HG02610 (cell line): ENCODE data around the gene KRT75.

ENCODE experiments used
- ATAC-seq: cut with Tn5 transposase; IDR thresholded peaks from one replicate; pipeline ENCODE4 v1.9.1; 2021; ENCODE audit warnings: mild to moderate bottlenecking, moderate library complexity; ENCODE audit not compliant: unreplicated experiment

The KRT75 gene

DNA sequence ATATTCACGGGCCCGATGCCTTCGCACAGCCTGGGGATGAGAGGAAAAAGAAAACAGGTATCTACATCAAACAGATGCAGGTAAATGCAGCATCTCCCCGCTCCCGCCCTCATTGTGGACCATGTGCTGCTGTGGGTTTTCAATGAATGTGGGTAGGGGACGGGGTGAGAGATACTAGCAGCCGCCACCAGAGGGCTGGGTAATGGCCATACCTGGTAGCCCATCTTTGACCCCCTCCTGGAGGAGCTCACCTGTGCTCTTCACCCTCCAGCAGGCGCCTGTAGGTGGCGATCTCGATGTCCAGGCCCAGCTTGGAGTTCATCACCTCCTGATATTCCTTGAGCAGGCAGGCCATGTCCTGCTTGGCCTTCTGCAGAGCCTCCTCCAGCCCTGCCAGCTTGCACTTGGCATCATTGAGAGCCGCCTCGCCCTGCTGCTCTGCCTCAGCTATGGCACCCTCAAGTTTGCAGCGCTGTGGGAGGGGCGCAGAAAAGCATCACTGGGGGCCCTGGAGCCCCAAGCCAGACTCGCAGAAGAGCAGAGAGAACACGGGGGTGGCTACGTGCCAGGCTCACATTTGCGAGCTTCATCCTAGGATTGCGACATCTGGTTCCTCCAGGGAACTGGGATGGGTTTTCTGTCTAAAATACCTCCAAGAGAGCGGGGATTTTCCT is 38.3 kb downstream of the KRT75 start:
- ATAC-seq: no peak

- no peak for ATAC-seq
Observed at GRCh38 chr12:52394836-52395405, 39.2 kb downstream of the KRT75 start.

- no peak for ATAC-seq
Observed at GRCh38 chr12:52392465-52393007, 41.6 kb downstream of the KRT75 start.

DNA sequence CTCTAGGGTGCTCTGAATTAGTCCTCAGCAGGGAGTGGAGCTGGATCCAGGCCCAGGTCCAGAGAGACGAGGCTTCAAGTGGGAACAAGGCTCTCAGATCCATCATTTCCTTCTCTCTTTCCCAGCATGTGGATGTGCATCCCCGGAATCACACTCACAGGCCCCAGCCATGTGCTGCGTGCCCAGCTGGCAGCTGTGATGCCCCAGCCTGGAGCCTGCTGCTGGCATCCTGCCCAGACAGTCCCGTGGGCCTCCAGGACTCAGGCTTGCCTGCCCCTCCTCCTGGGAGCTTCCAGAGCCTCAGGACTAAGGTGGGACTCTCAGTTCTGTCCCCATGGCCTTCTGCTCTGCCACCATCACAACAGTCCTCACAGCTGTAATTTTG is 42.6 kb downstream of the KRT75 start:
- ATAC-seq: no peak

GRCh38 chr12:52390739-52391617 is 43.2 kb downstream of the KRT75 start:
- no peak for ATAC-seq

- no peak for ATAC-seq
Observed at GRCh38 chr12:52389313-52390207, 44.6 kb downstream of the KRT75 start.

- no peak for ATAC-seq
Observed at GRCh38 chr12:52387859-52388258, 46.3 kb downstream of the KRT75 start.

- no peak for ATAC-seq
Observed at GRCh38 chr12:52385226-52385702, 48.9 kb downstream of the KRT75 start, which contains the start of gene KRT84. KRT84 (minus strand) TSS chr12:52385652; CDS start chr12:52385585, 67 bp downstream.

GRCh38 chr12:52383331-52383730 is 50.8 kb downstream of the KRT75 start:
- ATAC-seq: no peak

GRCh38 chr12:52382854-52383253 is 51.3 kb downstream of the KRT75 start:
- no peak for ATAC-seq

DNA sequence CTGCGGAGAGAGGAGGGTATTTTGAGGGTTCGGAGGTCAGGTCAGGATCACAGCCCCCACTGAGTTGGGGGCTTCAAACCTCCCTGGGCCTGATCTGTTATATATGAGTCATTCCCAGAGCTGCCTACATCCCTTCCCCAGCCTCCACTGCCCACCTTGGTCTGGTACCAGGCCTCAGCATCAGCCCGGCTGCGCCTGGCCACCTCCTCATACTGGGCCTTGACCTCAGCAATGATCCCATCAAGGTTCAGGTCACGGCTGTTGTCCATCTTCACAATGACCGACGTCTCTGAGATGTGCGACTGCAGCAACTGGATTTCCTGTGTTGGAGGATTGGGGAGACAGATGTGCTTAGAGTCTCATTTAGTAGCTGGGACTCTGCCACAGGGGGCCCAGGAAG is 53.0 kb downstream of the KRT75 start:
- no peak for ATAC-seq

GRCh38 chr12:52380271-52380694 is 53.9 kb downstream of the KRT75 start:
- no peak for ATAC-seq

DNA sequence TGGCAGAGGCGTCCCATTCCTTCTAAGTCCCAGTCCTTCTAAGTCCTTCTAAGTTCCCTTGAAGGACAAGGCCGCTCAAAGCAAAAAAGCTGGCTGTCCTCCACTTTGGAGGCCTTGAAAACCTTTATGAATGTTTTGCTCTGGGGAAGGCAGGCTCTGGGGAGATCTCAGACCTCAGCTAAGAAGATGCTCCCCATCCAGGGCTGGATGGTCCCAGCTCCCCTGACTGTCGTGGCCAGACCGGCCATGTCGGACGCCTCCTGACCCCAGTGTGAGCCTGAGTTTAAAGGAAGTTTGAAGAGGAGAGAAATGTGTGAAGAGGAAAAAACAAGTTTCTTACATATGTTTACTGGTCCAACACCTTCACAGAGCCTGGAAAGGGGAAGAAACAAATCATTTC is 54.6 kb downstream of the KRT75 start:
- no peak for ATAC-seq

GRCh38 chr12:52378091-52378490 is 56.1 kb downstream of the KRT75 start:
- ATAC-seq: no peak

DNA sequence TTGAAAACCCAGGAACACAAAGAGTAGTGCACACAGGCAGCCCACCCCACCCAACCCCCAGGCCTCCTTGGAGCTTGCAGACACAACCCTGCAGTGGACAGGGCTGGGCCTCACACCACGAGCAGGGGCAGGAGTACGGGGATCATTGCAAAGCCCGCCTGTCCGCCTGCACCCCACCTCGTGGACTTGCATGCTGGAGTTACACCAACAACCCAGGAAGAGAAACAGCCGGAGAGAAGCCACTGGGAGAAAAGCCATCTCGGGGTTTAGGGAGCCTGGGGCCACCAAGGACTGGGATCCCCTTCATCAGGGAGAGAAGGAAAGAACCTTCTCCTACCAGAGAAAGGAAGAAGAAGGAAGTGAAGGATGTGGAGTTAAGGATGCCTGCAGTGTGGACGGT is 56.9 kb downstream of the KRT75 start:
- no peak for ATAC-seq
